GM12864 (cell line): ENCODE measurements around the gene KCNN3.

ENCODE experiments used
- DNase-seq: peaks from one replicate; pipeline ENCODE4 v3.0.0-alpha.2; 2011; ENCODE audit warnings: low read depth
- H3K4me3 ChIP-seq: 2 replicates; pipeline ENCODE4 v1.5.1; 2011; ENCODE audit warnings: mild to moderate bottlenecking, low read depth, low read length, control low read depth
- CTCF ChIP-seq: IDR thresholded peaks from 2 replicates; pipeline ENCODE4 v1.5.1; 2011; ENCODE audit warnings: low read depth, mild to moderate bottlenecking, moderate library complexity, low read length, control low read depth, inconsistent platforms; ENCODE audit errors: missing control alignments

The KCNN3 gene

GRCh38 chr1:154713005-154713404 is 157.1 kb downstream of the KCNN3 start:
- no peak for TF ChIP-seq CTCF
- H3K4me3 ChIP-seq: no peak overlapping the region
- DNase-seq: no peak

GRCh38 chr1:154712166-154712810 is 157.8 kb downstream of the KCNN3 start:
- no peak overlapping the region for H3K4me3 ChIP-seq
- TF ChIP-seq CTCF: no peak
- no peak for DNase-seq

- H3K4me3 ChIP-seq: no peak overlapping the region
- no peak for DNase-seq
- no peak for TF ChIP-seq CTCF
Measured at GRCh38 chr1:154711416-154711815, 158.7 kb downstream of the KCNN3 start.

- TF ChIP-seq CTCF: no peak
- H3K4me3 ChIP-seq: no peak overlapping the region
- no peak for DNase-seq
Measured at GRCh38 chr1:154710106-154710505, 160.0 kb downstream of the KCNN3 start.

- no peak overlapping the region for H3K4me3 ChIP-seq
- no peak for DNase-seq
- TF ChIP-seq CTCF: no peak
Measured at GRCh38 chr1:154707901-154708463, 162.1 kb downstream of the KCNN3 start.

GRCh38 chr1:154706851-154707250 is 163.2 kb downstream of the KCNN3 start:
- no peak overlapping the region for H3K4me3 ChIP-seq
- TF ChIP-seq CTCF: no peak
- no peak for DNase-seq

- no peak for DNase-seq
Measured at GRCh38 chr1:154705544-154705943, 164.5 kb downstream of the KCNN3 start.

More at GRCh38 chr1:154705544-154705943, 164.5 kb downstream of the KCNN3 start:
- no peak overlapping the region for H3K4me3 ChIP-seq
- no peak for TF ChIP-seq CTCF
